Measurements from ENCODE around the gene HCN4.

DNA sequence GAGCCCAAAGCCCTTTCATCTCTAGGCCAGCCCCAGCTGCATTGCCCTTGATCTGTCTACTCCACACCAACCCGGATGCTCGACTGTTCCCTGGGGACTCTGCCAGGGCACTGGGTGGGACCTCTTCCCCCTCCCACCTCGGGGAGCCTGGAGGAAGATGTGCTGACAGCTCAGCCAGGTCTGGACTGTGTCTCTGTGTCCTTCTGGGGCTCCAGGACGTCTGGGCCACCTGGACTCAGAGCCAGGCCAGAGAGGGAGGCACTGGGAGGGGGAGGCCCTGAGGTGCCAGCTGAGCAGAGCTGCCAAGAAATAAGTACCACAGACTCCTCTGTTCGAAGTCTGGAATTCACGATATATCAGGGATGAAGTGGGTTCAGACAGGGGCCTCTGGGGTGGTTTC, 5.8 kb upstream of the HCN4 start:
- TF ChIP-seq EZH2 (IDR thresholded peaks at IDR 0.05) (no peak), POLR2AphosphoS5 (IDR thresholded peaks at IDR 0.05; ENCODE audit: borderline replicate concordance, low read depth, low read length) (no peak), FOXP2 (optimal IDR thresholded peaks at IDR 0.05; ENCODE audit: control extremely low read depth, extremely low read length, insufficient read depth) (no peak)
